ENCODE measurements around the gene CHAF1B. TPM values are rescaled to one million over a fixed set of nuclear protein-coding genes. Genes with fewer than 3 reads are reported as not detected.
A peak's percentile ranks its signal among the peaks of the same experiment; 100 is the strongest.
"Not testable (repeated sequence)": the region's sequence is repeated elsewhere in the genome, so short reads cannot be mapped to it uniquely, and the experiment has no call there.

The CHAF1B gene
- polyA plus RNA-seq (2012; ENCODE audit: missing spikeins) = 17.9 TPM

GRCh38 chr21:36385233-36386030 lies at the start of gene CHAF1B:
TSS of gene CHAF1B (plus strand) at chr21:36385392. CDS start at chr21:36386137, 745 bp downstream.
- peak; percentile 87 for FAIRE-seq
- TF ChIP-seq POLR2A (IDR thresholded peaks at IDR 0.05; ENCODE audit: low read depth, low read length) (peak; percentile 84), TAF1 (IDR thresholded peaks at IDR 0.05; ENCODE audit: borderline replicate concordance, low read depth, low read length) (peak; percentile 50; the same call in 1 of the 2 replicates), POLR2AphosphoS5 (IDR thresholded peaks at IDR 0.05; ENCODE audit: low read depth, low read length) (peak; percentile 77)
- DNase-seq (ENCODE audit: insufficient read length) = peak; percentile 87

GRCh38 chr21:36337099-36337509 lies 48.1 kb upstream of the CHAF1B start:
- DNase-seq (ENCODE audit: insufficient read length) = no peak
- no peak for FAIRE-seq

GRCh38 chr21:36338975-36339374 lies 46.2 kb upstream of the CHAF1B start:
- no peak for FAIRE-seq
- TF ChIP-seq TAF1 (IDR thresholded peaks at IDR 0.05; ENCODE audit: borderline replicate concordance, low read depth, low read length) = no peak

More at GRCh38 chr21:36337099-36337509, 48.1 kb upstream of the CHAF1B start:
- no peak for TF ChIP-seq POLR2AphosphoS5 (IDR thresholded peaks at IDR 0.05; ENCODE audit: low read depth, low read length)

GRCh38 chr21:36342581-36342980 lies 42.6 kb upstream of the CHAF1B start:
- not testable (repeated sequence) for DNase-seq (ENCODE audit: insufficient read length); FAIRE-seq

More at GRCh38 chr21:36338975-36339374, 46.2 kb upstream of the CHAF1B start:
- no peak for DNase-seq (ENCODE audit: insufficient read length)

- FAIRE-seq (no peak), DNase-seq (ENCODE audit: insufficient read length) (no peak)
- TF ChIP-seq TAF1 (IDR thresholded peaks at IDR 0.05; ENCODE audit: borderline replicate concordance, low read depth, low read length) = no peak
- TF ChIP-seq POLR2AphosphoS5 (IDR thresholded peaks at IDR 0.05; ENCODE audit: low read depth, low read length) = no peak
- TF ChIP-seq POLR2A (IDR thresholded peaks at IDR 0.05; ENCODE audit: low read depth, low read length) = no peak
These were observed 40.3 kb upstream of the CHAF1B start for GRCh38 chr21:36344931-36345330.

GRCh38 chr21:36347278-36347961 lies 37.8 kb upstream of the CHAF1B start:
- TF ChIP-seq TAF1 (IDR thresholded peaks at IDR 0.05; ENCODE audit: borderline replicate concordance, low read depth, low read length) (no peak), POLR2A (IDR thresholded peaks at IDR 0.05; ENCODE audit: low read depth, low read length) (no peak), POLR2AphosphoS5 (IDR thresholded peaks at IDR 0.05; ENCODE audit: low read depth, low read length) (no peak)
- FAIRE-seq (no peak), DNase-seq (ENCODE audit: insufficient read length) (no peak)

- FAIRE-seq (no peak), DNase-seq (ENCODE audit: insufficient read length) (no peak)
- TF ChIP-seq TAF1 (IDR thresholded peaks at IDR 0.05; ENCODE audit: borderline replicate concordance, low read depth, low read length) = no peak
- no peak for TF ChIP-seq POLR2AphosphoS5 (IDR thresholded peaks at IDR 0.05; ENCODE audit: low read depth, low read length)
- TF ChIP-seq POLR2A (IDR thresholded peaks at IDR 0.05; ENCODE audit: low read depth, low read length) = no peak
These were observed 37.2 kb upstream of the CHAF1B start for GRCh38 chr21:36347962-36348328.

GRCh38 chr21:36349315-36349714 lies 35.9 kb upstream of the CHAF1B start:
- FAIRE-seq (no peak), DNase-seq (ENCODE audit: insufficient read length) (no peak)
- TF ChIP-seq POLR2AphosphoS5 (IDR thresholded peaks at IDR 0.05; ENCODE audit: low read depth, low read length) = no peak
- TF ChIP-seq POLR2A (IDR thresholded peaks at IDR 0.05; ENCODE audit: low read depth, low read length) = no peak
- no peak for TF ChIP-seq TAF1 (IDR thresholded peaks at IDR 0.05; ENCODE audit: borderline replicate concordance, low read depth, low read length)

- DNase-seq (ENCODE audit: insufficient read length) (no peak), FAIRE-seq (no peak)
- TF ChIP-seq POLR2A (IDR thresholded peaks at IDR 0.05; ENCODE audit: low read depth, low read length) (no peak), POLR2AphosphoS5 (IDR thresholded peaks at IDR 0.05; ENCODE audit: low read depth, low read length) (no peak)
These were observed 34.8 kb upstream of the CHAF1B start for GRCh38 chr21:36350282-36350910.

GRCh38 chr21:36354918-36355680 lies 30.1 kb upstream of the CHAF1B start:
- TF ChIP-seq POLR2A (IDR thresholded peaks at IDR 0.05; ENCODE audit: low read depth, low read length) (no peak), POLR2AphosphoS5 (IDR thresholded peaks at IDR 0.05; ENCODE audit: low read depth, low read length) (no peak), TAF1 (IDR thresholded peaks at IDR 0.05; ENCODE audit: borderline replicate concordance, low read depth, low read length) (no peak)
- DNase-seq (ENCODE audit: insufficient read length) = no peak
- FAIRE-seq = peak; percentile 38

- FAIRE-seq = no peak
- no peak for TF ChIP-seq TAF1 (IDR thresholded peaks at IDR 0.05; ENCODE audit: borderline replicate concordance, low read depth, low read length)
- TF ChIP-seq POLR2AphosphoS5 (IDR thresholded peaks at IDR 0.05; ENCODE audit: low read depth, low read length) = no peak
- no peak for TF ChIP-seq POLR2A (IDR thresholded peaks at IDR 0.05; ENCODE audit: low read depth, low read length)
- DNase-seq (ENCODE audit: insufficient read length) = no peak
These were observed 29.3 kb upstream of the CHAF1B start for GRCh38 chr21:36355868-36356267.

Measured in GM12892 (cell line).